ELR (cell line): ENCODE measurements around the gene RHOT1.
"Not testable (repeated sequence)": the region's sequence is repeated elsewhere in the genome, so short reads cannot be mapped to it uniquely, and the experiment has no call there.

Experiments used
- DNase-seq: peaks from one replicate; pipeline ENCODE4 v3.0.0-alpha.2; 2015; ENCODE audit warnings: low read depth

Gene RHOT1

GRCh38 chr17:32159586-32160438, 17.5 kb downstream of the RHOT1 start:
- no peak for DNase-seq

- DNase-seq = no peak
Measured at GRCh38 chr17:32160526-32160925, 18.2 kb downstream of the RHOT1 start.

DNA sequence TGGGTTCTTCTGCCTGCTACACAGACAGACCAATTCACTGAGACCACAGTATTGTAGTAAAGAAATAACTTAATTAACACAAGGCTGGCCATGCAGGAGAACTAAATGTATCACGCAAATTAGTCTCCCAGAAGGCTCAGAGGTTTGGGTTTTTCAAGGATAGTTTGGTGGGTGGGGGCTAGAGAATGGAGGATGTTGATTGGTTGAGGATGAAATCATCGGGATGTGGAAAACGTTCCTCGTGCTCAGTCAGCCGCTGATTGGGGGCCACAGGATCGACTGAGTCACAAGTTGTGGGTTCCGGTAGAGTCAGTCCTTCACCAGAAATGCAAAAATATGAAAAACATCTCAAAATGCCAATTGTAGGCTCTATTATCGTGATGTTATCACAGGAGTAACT, 18.7 kb downstream of the RHOT1 start:
- DNase-seq = peak; percentile 75

DNA sequence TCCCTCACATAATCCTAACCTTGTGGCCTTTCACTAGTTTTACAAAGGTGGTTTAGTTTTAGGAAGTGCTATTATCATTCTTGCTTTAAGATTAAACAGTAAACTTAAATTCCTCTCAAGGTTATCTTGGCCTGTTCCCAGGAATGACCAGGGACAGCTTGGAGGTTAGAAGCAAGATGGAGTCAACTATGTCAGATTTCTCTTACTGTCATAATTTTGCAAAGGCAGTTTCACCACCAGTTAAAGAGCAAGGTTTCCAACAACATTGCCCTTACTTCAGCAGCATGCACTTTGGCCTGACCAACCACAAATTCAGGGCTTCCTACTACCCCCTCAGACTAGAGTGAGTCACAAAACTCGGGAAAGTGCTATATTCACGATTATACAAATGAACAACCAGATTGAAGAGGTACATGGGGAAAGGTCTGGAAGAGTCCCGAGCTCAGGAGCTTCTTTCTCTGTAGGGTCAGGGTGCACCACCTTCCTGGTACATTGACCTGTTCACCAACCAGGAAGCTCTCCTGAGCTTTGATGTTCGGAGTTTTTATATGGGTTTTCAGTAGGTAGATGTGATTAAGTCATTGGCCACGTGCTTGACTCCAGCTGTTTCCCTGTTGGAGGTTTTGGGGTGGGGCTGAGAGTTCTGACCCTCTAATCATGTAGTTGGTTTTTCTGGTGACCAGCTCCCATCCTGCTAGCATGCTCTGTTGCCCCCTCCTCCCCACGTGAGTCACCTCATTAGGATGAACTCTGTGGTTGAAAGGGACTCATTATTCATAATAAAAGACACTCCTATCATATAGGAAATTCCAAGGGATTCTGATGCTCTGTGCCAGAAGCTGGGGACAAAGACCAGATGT, 19.4 kb downstream of the RHOT1 start:
- DNase-seq = peak; percentile 98

DNA sequence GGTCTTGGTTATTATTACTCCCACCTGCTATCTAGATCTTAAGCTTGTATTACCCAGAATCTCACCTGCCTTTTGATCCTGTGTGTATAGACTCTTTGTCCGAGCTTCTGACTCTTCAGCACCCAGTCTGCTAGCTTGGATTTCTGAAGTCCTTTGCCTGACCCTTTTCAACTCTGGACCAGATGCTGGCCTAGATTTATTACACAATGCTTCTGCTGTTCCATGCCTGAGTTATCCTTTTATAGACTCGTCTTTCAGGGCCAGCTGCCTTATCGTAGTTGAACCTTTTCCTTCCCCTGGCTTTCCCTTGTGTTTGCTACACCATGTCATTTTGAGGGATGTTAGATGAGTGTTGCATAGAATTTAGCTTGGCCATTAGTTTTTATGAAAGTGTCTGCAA, 32.6 kb downstream of the RHOT1 start:
- no peak for DNase-seq

- DNase-seq = not testable (repeated sequence)
Measured at GRCh38 chr17:32178679-32179078, 36.4 kb downstream of the RHOT1 start.

GRCh38 chr17:32179103-32179502, 36.8 kb downstream of the RHOT1 start:
- DNase-seq = not testable (repeated sequence)

- DNase-seq = not testable (repeated sequence)
Measured at GRCh38 chr17:32179526-32179925, 37.2 kb downstream of the RHOT1 start.

DNA sequence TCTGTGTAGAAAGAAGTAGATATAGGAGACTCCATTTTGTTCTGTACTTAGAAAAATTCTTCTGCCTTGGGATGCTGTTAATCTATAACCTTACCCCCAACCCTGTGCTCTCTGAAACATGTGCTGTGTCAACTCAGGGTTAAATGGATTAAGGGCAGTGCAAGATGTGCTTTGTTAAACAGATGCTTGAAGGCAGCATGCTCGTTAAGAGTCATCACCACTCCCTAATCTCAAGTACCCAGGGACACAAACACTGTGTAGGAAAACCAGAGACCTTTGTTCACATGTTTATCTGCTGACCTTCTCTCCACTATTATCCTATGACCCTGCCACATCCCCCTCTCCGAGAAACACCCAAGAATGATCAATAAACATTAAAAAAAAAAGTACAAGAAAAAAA, 38.0 kb downstream of the RHOT1 start:
- not testable (repeated sequence) for DNase-seq

- DNase-seq = peak; percentile 49
Measured at GRCh38 chr17:32185875-32186274, 43.6 kb downstream of the RHOT1 start.

DNA sequence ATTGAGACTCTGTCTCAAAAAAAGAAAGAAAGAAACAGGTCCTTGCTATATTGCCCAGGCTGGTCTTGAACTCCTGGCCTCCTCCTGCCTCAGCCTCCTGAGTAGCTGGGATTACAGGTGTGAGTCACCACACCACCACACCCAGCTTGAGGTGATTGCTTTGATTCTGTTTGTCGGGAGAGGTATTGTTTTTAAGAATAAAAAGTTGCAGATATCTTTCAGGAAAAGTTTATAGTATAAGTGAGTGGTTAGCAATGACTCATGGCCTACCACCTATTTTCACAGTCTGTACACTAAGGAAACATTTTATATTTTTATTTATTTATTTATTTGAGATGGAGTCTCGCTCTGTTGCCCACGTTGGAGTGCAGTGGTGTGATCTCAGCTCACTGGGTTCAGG, 45.0 kb downstream of the RHOT1 start:
- DNase-seq = peak; percentile 62

DNA sequence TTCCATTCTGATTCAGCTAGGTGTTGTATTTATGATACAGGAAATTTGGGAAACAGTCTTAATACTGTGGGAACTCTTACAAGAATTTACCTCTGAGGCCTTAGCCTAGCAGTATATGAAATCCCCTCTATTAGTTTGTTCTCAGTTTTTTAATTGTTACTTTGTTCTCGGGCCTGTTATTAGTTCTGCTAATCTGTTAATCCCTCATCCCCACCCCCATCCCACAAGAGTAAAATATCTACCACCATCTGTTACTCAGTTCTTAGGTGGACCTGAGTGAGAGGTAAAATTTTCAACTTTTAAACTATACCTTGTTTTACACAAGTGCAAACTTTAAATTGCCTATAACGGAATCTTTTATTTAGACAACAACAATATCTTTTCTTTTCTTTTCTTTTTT, 47.0 kb downstream of the RHOT1 start:
- DNase-seq = no peak

DNA sequence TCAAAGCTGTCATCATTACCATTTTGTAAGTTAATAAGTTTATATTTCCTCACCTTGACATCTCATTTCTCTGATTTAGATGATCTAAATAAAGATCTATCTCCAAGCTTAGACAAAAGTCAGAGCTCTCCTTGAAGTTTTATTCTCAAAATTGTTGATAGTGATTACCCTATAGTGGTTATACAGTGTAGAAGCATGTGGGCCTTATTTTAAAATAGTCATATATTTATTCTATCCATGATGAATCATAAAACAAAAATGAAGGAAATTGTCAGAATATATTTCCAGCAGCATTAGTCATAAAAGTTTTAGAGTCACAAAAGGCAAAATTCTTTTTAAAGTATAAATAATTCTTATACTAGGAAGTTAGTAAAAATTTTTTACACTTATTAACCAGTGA, 49.0 kb downstream of the RHOT1 start:
- DNase-seq = peak; percentile 90

GRCh38 chr17:32192379-32192778, 50.1 kb downstream of the RHOT1 start:
- DNase-seq = peak; percentile 85

DNA sequence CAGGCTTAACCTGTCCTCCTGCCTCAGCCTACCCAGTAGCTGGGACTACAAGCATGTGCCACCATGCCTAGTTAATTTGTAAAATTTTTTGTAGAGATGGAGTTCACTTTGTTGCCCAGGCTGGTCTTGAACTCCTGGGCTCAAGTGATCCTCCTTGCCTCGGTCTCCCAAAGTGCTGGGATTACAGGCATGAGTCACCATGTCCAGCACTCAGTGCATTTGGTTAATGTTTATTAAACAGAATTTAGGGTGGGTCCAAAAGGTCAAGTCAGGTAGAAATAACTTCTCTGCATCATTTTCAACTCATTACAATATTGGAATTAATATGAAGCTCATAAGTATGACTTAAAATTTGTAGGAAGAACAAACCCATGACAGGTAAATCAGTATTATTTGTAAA, 55.7 kb downstream of the RHOT1 start:
- no peak for DNase-seq

DNA sequence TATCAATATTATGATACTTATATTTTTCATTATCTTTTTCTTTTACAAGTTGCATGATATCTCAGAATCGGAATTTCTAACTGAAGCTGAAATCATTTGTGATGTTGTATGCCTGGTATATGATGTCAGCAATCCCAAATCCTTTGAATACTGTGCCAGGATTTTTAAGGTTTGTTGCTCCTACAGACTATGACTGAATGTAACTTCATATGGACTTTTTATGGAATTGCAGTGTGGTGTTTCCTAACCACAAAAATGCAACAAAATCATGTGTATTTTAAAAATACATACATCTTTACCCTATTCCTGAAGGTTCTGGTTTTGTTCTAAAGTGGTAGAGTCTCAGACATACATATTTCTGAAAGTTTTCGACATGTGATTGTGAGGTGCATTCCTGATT, 64.6 kb downstream of the RHOT1 start:
- peak; percentile 18 for DNase-seq

DNA sequence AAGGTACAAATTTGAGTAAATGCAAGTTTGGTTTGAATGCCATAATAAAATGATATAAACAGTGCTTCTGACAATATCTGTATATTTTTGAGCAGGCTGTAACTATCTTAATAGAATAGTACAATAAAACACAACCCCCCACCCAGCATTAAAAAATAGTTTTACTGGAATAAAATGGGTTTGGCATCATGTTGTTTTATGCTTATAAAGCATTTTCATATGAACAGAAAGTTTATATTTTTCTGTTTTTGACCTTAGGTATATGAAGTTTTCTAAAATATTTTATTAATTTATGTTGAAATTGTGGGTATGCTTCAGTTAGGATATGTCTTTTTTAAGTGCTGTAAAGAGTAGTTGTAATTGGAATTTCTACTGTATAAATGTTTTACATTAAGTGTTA, 66.1 kb downstream of the RHOT1 start:
- no peak for DNase-seq

DNA sequence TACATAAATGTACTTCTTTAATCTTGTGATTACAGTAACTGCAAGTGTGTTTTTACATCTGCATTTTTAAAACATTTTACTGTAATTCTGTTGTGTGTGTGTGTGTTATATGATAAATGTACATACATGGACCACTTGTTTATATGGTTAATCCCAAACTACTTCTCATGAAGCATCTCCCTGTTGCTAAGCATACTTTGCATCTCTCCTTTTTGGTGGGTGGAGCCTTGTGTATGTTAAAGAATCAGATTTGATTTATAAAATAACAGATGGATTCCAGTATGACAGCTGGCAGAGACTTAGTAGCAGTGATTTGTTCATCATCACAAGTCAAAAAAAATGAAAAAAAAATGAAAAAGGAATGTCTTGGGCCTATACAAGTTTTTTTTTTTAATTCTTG, 67.3 kb downstream of the RHOT1 start:
- DNase-seq = no peak

DNA sequence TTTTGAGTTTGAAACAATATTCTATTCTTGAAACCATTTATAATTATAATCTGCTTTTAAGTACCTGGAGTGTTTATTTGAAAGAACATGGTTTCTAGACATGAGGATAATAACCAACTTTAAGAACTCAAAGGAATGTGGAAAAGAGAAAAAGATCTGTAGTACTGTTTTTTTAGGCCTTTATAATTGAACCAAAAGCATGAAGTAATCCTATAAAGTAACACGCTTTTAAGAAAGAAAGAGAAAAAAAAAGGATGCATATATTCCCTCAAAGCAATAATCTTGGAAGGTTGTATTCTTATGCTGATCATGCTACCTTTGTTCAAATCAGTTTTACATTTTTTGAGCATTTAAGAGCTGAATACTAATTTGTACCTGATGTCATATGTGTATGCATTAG, 69.4 kb downstream of the RHOT1 start:
- no peak for DNase-seq

DNA sequence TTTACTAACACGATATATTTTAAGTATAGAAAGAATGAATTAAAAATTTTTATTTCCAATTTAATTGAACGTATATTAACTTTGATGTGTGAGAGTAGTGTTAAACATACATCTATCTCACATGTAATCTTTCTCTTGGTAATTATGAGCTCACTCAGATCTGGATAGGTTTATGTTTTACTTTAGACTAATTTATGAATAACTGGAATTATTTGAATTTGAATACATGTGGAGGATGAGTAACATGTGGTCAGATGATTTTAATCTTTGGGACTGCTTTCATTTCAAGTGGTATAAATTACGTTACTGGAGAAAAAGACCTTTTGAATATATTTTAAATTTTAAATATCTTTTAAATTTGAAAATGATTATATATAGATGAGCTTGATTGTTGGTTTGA, 73.4 kb downstream of the RHOT1 start:
- peak; percentile 23 for DNase-seq

DNA sequence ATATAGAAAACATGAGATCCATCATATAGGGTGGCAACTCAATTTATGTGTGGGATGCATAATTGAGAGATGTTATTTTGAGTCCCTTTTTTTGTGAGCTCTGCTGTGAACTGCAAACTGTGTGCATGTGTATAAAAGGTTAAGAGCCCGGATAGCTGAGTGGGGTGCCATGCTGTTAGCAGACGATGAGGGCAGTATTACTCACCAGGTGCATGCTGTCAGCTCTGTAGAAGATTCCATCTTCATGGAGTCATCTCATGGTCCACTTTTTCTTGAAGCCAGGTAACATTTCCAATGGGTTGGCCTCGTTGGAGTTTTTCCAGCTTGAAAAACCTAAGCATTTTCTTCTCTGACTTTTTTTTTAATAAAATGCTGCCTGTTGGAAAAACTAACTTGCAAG, 80.3 kb downstream of the RHOT1 start:
- DNase-seq = peak; percentile 67

DNA sequence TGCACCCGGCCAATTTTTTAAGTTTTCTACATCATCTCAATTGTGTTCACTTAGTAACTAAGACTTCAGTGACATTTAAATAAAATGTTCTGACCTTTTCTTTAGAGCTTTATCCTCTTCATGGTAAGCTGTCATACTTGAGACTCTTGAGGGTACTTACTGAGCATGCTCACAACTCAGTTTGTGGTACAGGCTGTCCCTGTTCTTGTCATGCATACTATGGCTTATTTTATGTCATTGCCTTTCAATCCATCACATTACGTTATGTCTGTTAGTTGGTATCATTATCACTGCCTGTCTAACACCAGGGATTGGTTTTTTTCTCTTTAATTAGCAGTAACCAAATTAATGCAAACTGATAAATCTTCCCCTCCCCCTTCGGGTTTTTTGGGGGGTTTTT, 81.4 kb downstream of the RHOT1 start:
- no peak for DNase-seq

DNA sequence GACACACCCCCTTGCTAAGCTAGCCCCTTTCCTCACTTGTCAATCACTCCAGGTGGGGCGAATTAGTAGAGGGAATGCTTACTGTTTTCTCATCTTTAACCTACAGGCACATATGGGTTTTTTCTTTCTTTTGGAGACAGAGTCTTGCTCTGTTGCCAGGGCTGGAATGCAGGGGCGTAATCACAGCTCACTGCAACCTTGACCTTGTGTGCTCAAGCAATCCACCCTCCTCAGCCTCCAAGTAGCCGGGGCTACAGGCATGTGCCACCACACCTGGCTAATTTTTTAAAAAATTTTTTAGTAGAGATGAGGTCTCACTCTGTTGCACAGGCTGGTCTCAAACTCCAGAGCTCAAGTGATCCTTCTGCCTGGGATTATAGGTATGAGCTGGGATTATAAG, 84.6 kb downstream of the RHOT1 start:
- no peak for DNase-seq
